HepG2 (cell line): ENCODE results near the gene EEF1AKMT3. TPM values are rescaled to one million over a fixed set of nuclear protein-coding genes. Genes with fewer than 3 reads are reported as not detected.
A peak's percentile ranks its signal among the peaks of the same experiment; 100 is the strongest.

Experiments used
- CBX2 ChIP-seq, 2 experiments: fragments of 200-600 bp in 1 of 2; sonication (generic); formaldehyde crosslinking in 1 of 2; IDR thresholded peaks; 2 replicates each; pipeline versions ENCODE4 v1.7.0 to v1.8.1; 2018 to 2022; ENCODE audit warnings: low read depth in 2 of 2, low read length in 1 of 2, mild to moderate bottlenecking in 1 of 2, missing genetic modification reagents in 1 of 2
- CHD4 ChIP-seq: fragments of 200-600 bp; sonication (generic); IDR thresholded peaks from 2 replicates; pipeline ENCODE4 v1.7.0; 2017; ENCODE audit warnings: mild to moderate bottlenecking, low read length, borderline replicate concordance
- CREBL2 ChIP-seq: sonication (generic); formaldehyde crosslinking; IDR thresholded peaks from 2 replicates; pipeline ENCODE4 v1.8.1; 2023; ENCODE audit warnings: missing genetic modification reagents, mild to moderate bottlenecking, borderline replicate concordance
- FOXC1 ChIP-seq: sonication (generic); formaldehyde crosslinking; IDR thresholded peaks from 2 replicates; pipeline ENCODE4 v1.8.0; 2022; ENCODE audit warnings: mild to moderate bottlenecking, missing genetic modification reagents, borderline replicate concordance
- FOXK1 ChIP-seq: sonication (generic); formaldehyde crosslinking; IDR thresholded peaks from 2 replicates; pipeline ENCODE4 v1.4.0; 2020; ENCODE audit warnings: low read depth, missing genetic modification reagents, borderline replicate concordance
- HNRNPL ChIP-seq: fragments of 200-400 bp; formaldehyde crosslinking; IDR thresholded peaks from 2 replicates; pipeline ENCODE4 v1.6.1; 2017; ENCODE audit warnings: mild to moderate bottlenecking, low read depth, low read length
- HOXA3 ChIP-seq: sonication (generic); formaldehyde crosslinking; IDR thresholded peaks from 2 replicates; pipeline ENCODE4 v1.5.0; 2020; ENCODE audit warnings: missing genetic modification reagents
- JARID2 ChIP-seq: sonication (generic); formaldehyde crosslinking; IDR thresholded peaks from 2 replicates; pipeline ENCODE4 v1.8.1; 2023; ENCODE audit warnings: missing genetic modification reagents, inconsistent platforms; ENCODE audit not compliant: insufficient replicate concordance
- LRRFIP1 ChIP-seq: sonication (generic); formaldehyde crosslinking; conservative IDR thresholded peaks from 2 replicates; pipeline ENCODE4 v1.4.0; 2020; ENCODE audit warnings: missing genetic modification reagents
- MIER2 ChIP-seq: IDR thresholded peaks from 2 replicates; pipeline ENCODE4 v1.6.1; 2016; ENCODE audit warnings: missing biosample characterization, missing genetic modification reagents
- MLX ChIP-seq: IDR thresholded peaks from 2 replicates; pipeline ENCODE4 v1.6.1; 2016
- PHF5A ChIP-seq: IDR thresholded peaks from one replicate; pipeline ENCODE4 v1.6.1; 2018; ENCODE audit warnings: low read depth, missing genetic modification reagents; ENCODE audit not compliant: unreplicated experiment
- RARA ChIP-seq: IDR thresholded peaks from 2 replicates; pipeline ENCODE4 v1.6.1; 2016; ENCODE audit warnings: missing genetic modification reagents, missing compliant biosample characterization
- SCMH1 ChIP-seq: sonication (generic); formaldehyde crosslinking; IDR thresholded peaks from 2 replicates; pipeline ENCODE4 v1.9.0; 2021; ENCODE audit warnings: missing genetic modification reagents, mild to moderate bottlenecking, borderline replicate concordance
- STAG1 ChIP-seq: sonication (generic); formaldehyde crosslinking; IDR thresholded peaks from 2 replicates; pipeline ENCODE4 v1.4.0; 2020; ENCODE audit warnings: missing genetic modification reagents
- TRIM22 ChIP-seq: fragments of 450-650 bp; IDR thresholded peaks from 2 replicates; pipeline ENCODE4 v1.6.1; 2017
- ZBTB26 ChIP-seq: IDR thresholded peaks from 2 replicates; pipeline ENCODE4 v1.6.1; 2016; ENCODE audit warnings: missing compliant biosample characterization, missing genetic modification reagents, borderline replicate concordance
- ZBTB42 ChIP-seq: sonication (generic); formaldehyde crosslinking; IDR thresholded peaks from 2 replicates; pipeline ENCODE4 v1.5.0; 2020; ENCODE audit warnings: mild to moderate bottlenecking, missing genetic modification reagents
- ZFP36L2 ChIP-seq: sonication (generic); formaldehyde crosslinking; IDR thresholded peaks from 2 replicates; pipeline ENCODE4 v1.4.0; 2020; ENCODE audit warnings: missing genetic modification reagents
- ZNF570 ChIP-seq: sonication (generic); formaldehyde crosslinking; IDR thresholded peaks from 2 replicates; pipeline ENCODE4 v1.4.0; 2020; ENCODE audit warnings: mild to moderate bottlenecking, missing genetic modification reagents, borderline replicate concordance
- ZNF879 ChIP-seq: sonication (generic); formaldehyde crosslinking; IDR thresholded peaks from 2 replicates; pipeline ENCODE4 v1.8.1; 2023; ENCODE audit warnings: missing genetic modification reagents
- ZNF883 ChIP-seq: sonication (generic); formaldehyde crosslinking; IDR thresholded peaks from 2 replicates; pipeline ENCODE4 v1.5.1; 2020; ENCODE audit warnings: mild to moderate bottlenecking, missing genetic modification reagents; ENCODE audit errors: not compliant biosample characterization
- polyA plus RNA-seq, 8 experiments: library from polyadenylated mRNA; depleted of rRNA in 3 of 8; stranded (reverse) in 7 of 8; unstranded in 1 of 8; fragments of >200 nt; fragmentation: Illumina TruSeq in 4 of 8; extraction: Trizol in 4 of 8; gene quantifications; 2 replicates each; pipeline versions ENCODE4 v1.2.1 to v1.2.3, GENCODE V29; 2011 to 2016; ENCODE audit warnings: low read depth in 4 of 8, missing spikeins in 1 of 8, mixed read lengths in 1 of 8; ENCODE audit not compliant: insufficient read depth in 1 of 8
- total RNA-seq, 5 experiments: library from RNA; depleted of rRNA; stranded (reverse); fragments of >200 nt; fragmentation: Illumina TruSeq; extraction: Trizol; gene quantifications; 2 replicates each; pipeline ENCODE4 v1.2.3, GENCODE V29; 2016; ENCODE audit warnings: low read depth in 1 of 5

EEF1AKMT3 gene
- total and polyA plus RNA-seq, 2 of the 13 experiments (the other 11 are each of a cell fraction or from before 2014, with no cell fraction given) = 4.7 to 11.4 TPM

GRCh38 chr12:57756406-57757341 is 15.7 kb upstream of the EEF1AKMT3 start (continued):
- TF ChIP-seq FOXK1 (CRISPR knock-in tag) = no peak
- TF ChIP-seq ZBTB26 (CRISPR knock-in tag) = 0 out of 2 replicates have a peak, but pooled peaks have one; percentile 43
- TF ChIP-seq MLX (CRISPR knock-in tag) = no peak
- TF ChIP-seq HOXA3 (CRISPR knock-in tag) = peak; percentile 63
- TF ChIP-seq FOXC1 = no peak
- no peak for TF ChIP-seq ZNF879 (CRISPR knock-in tag)
- no peak for TF ChIP-seq JARID2
- no peak for TF ChIP-seq TRIM22
- TF ChIP-seq CREBL2 (CRISPR knock-in tag) = no peak
- TF ChIP-seq MIER2 = no peak
- TF ChIP-seq ZFP36L2 = no peak
- TF ChIP-seq LRRFIP1 (CRISPR knock-in tag) = no peak
- TF ChIP-seq RARA (CRISPR knock-in tag) = no peak
- no peak for TF ChIP-seq ZNF570 (CRISPR knock-in tag)
- TF ChIP-seq ZBTB42 (CRISPR knock-in tag) = no peak
- TF ChIP-seq HNRNPL = no peak
- no peak for TF ChIP-seq PHF5A (CRISPR knock-in tag)
- TF ChIP-seq STAG1 (CRISPR knock-in tag) = peak; percentile 49
- no peak for TF ChIP-seq CHD4
- no peak for TF ChIP-seq CBX2 (IDR thresholded peaks at IDR 0.05; ENCODE audit: low read depth, low read length)
- no peak for TF ChIP-seq CBX2 (CRISPR knock-in tag; IDR thresholded peaks at IDR 0.05; ENCODE audit: low read depth)
- TF ChIP-seq ZNF883 (CRISPR knock-in tag) = no peak
- no peak for TF ChIP-seq SCMH1
